Measurements from ENCODE around the gene FCGBP.
"Not testable (repeated sequence)": the region's sequence is repeated elsewhere in the genome, so short reads cannot be mapped to it uniquely, and the experiment has no call there.

The FCGBP gene

GRCh38 chr19:39934584-39935363 is at the start of gene FCGBP:
FCGBP (minus strand) TSS chr19:39934634.
- DNase-seq (ENCODE audit: low read depth in 2 of 2, low spot score in 1 of 2), result no peak

- no peak for DNase-seq (ENCODE audit: low read depth in 2 of 2, low spot score in 1 of 2)
These were observed 49.4 kb upstream of the FCGBP start for GRCh38 chr19:39983695-39984300.

- no peak for DNase-seq (ENCODE audit: low read depth in 2 of 2, low spot score in 1 of 2)
These were observed 48.4 kb upstream of the FCGBP start for GRCh38 chr19:39982883-39983282.

- no peak for DNase-seq (ENCODE audit: low read depth in 2 of 2, low spot score in 1 of 2)
These were observed 40.1 kb upstream of the FCGBP start for GRCh38 chr19:39974377-39975155.

- DNase-seq (ENCODE audit: low read depth in 2 of 2, low spot score in 1 of 2), result no peak
These were observed 37.1 kb upstream of the FCGBP start for GRCh38 chr19:39971380-39972035.

GRCh38 chr19:39970675-39971379 is 36.4 kb upstream of the FCGBP start, which contains the start of gene PSMC4:
PSMC4 (plus strand) TSS chr19:39971165; CDS start chr19:39971203, 38 bp downstream.
- DNase-seq (ENCODE audit: low read depth in 2 of 2, low spot score in 1 of 2), result peak; percentile 97 to 98

- no peak for DNase-seq (ENCODE audit: low read depth in 2 of 2, low spot score in 1 of 2)
These were observed 35.9 kb upstream of the FCGBP start for GRCh38 chr19:39970425-39970674.

GRCh38 chr19:39969681-39970424 is 35.4 kb upstream of the FCGBP start:
- DNase-seq (ENCODE audit: low read depth in 2 of 2, low spot score in 1 of 2), result no peak

GRCh38 chr19:39969266-39969665 is 34.8 kb upstream of the FCGBP start:
- no peak for DNase-seq (ENCODE audit: low read depth in 2 of 2, low spot score in 1 of 2)

- no peak for DNase-seq (ENCODE audit: low read depth in 2 of 2, low spot score in 1 of 2)
These were observed 34.4 kb upstream of the FCGBP start for GRCh38 chr19:39968789-39969188.

GRCh38 chr19:39967561-39967960 is 33.1 kb upstream of the FCGBP start:
- DNase-seq (ENCODE audit: low read depth in 2 of 2, low spot score in 1 of 2), result no peak

- no peak for DNase-seq (ENCODE audit: low read depth in 2 of 2, low spot score in 1 of 2)
These were observed 32.2 kb upstream of the FCGBP start for GRCh38 chr19:39966617-39967016.

- no peak for DNase-seq (ENCODE audit: low read depth in 2 of 2, low spot score in 1 of 2)
These were observed 29.5 kb upstream of the FCGBP start for GRCh38 chr19:39963898-39964297.

- DNase-seq (ENCODE audit: low read depth in 2 of 2, low spot score in 1 of 2), result not testable (repeated sequence)
These were observed 25.0 kb upstream of the FCGBP start for GRCh38 chr19:39959407-39959806.

GRCh38 chr19:39958942-39959341 is 24.5 kb upstream of the FCGBP start:
- not testable (repeated sequence) for DNase-seq (ENCODE audit: low read depth in 2 of 2, low spot score in 1 of 2)

GRCh38 chr19:39957886-39958285 is 23.5 kb upstream of the FCGBP start:
- not testable (repeated sequence) for DNase-seq (ENCODE audit: low read depth in 2 of 2, low spot score in 1 of 2)

GRCh38 chr19:39953915-39954314 is 19.5 kb upstream of the FCGBP start:
- DNase-seq (ENCODE audit: low read depth in 2 of 2, low spot score in 1 of 2), result no peak

GRCh38 chr19:39951686-39952085 is 17.3 kb upstream of the FCGBP start:
- no peak for DNase-seq (ENCODE audit: low read depth in 2 of 2, low spot score in 1 of 2)

GRCh38 chr19:39951065-39951650 is 16.7 kb upstream of the FCGBP start:
- DNase-seq (ENCODE audit: low read depth in 2 of 2, low spot score in 1 of 2), result no peak

Data from stimulated activated CD8-positive, alpha-beta memory T cell treated with anti-CD3 and anti-CD28 coated beads, Interleukin-4, amount 100 ng/mL, for 4 hours (primary cell).